Activated T-cell treated with anti-CD3 and anti-CD28 coated beads, Interleukin-2, amount 50 U/mL, for 24 hours (primary cell): ENCODE measurements around the gene HSPB3.

ENCODE experiments used
- DNase-seq: peaks from one replicate; pipeline ENCODE4 v3.0.0-alpha.2; 2020
- H3K27ac Mint-ChIP-seq: 2 replicates; pipeline ENCODE4 v1.8.0; 2020; ENCODE audit warnings: mild to moderate bottlenecking, mixed read lengths
- H3K27me3 Mint-ChIP-seq: 2 replicates; pipeline ENCODE4 v1.8.0; 2020; ENCODE audit warnings: mixed read lengths
- H3K36me3 Mint-ChIP-seq: 2 replicates; pipeline ENCODE4 v1.8.0; 2020; ENCODE audit warnings: low read depth, mixed read lengths
- H3K4me1 Mint-ChIP-seq: 2 replicates; pipeline ENCODE4 v1.8.0; 2020; ENCODE audit warnings: low read depth, mixed read lengths
- H3K4me3 Mint-ChIP-seq: 2 replicates; pipeline ENCODE4 v1.8.0; 2020; ENCODE audit warnings: mild to moderate bottlenecking, moderate library complexity, mixed read lengths
- H3K9me3 Mint-ChIP-seq: 2 replicates; pipeline ENCODE4 v1.8.0; 2020; ENCODE audit warnings: mixed read lengths

The HSPB3 gene

GRCh38 chr5:54443270-54443669 lies 12.2 kb upstream of the HSPB3 start:
- DNase-seq, result no peak
- H3K9me3 Mint-ChIP-seq, result no peaks in the 10 kb centered on the region
- no peaks in the 10 kb centered on the region for H3K27me3 Mint-ChIP-seq
- no peaks in the 10 kb centered on the region for H3K36me3 Mint-ChIP-seq
- H3K4me1 Mint-ChIP-seq, result peaks cover 17% of the 10 kb centered on the region
- no peak overlapping the region for H3K4me3 Mint-ChIP-seq
- no peak overlapping the region for H3K27ac Mint-ChIP-seq

GRCh38 chr5:54445691-54446378 lies 9.7 kb upstream of the HSPB3 start:
- no peak for DNase-seq
- H3K4me1 Mint-ChIP-seq, result peaks cover 3% of the 10 kb centered on the region
- no peaks in the 10 kb centered on the region for H3K9me3 Mint-ChIP-seq
- no peaks in the 10 kb centered on the region for H3K27me3 Mint-ChIP-seq
- no peak overlapping the region for H3K27ac Mint-ChIP-seq
- no peak overlapping the region for H3K4me3 Mint-ChIP-seq
- no peaks in the 10 kb centered on the region for H3K36me3 Mint-ChIP-seq

- Mint-ChIP-seq H3K4me1 (peaks cover 2% of the 10 kb centered on the region), H3K27ac (no peak overlapping the region), H3K4me3 (no peak overlapping the region), H3K9me3 (no peaks in the 10 kb centered on the region), H3K27me3 (no peaks in the 10 kb centered on the region), H3K36me3 (no peaks in the 10 kb centered on the region)
- no peak for DNase-seq
Measured at GRCh38 chr5:54446379-54446732, 9.1 kb upstream of the HSPB3 start.

- H3K27ac Mint-ChIP-seq, result no peak overlapping the region
- no peak overlapping the region for H3K4me3 Mint-ChIP-seq
- no peaks in the 10 kb centered on the region for H3K9me3 Mint-ChIP-seq
- H3K4me1 Mint-ChIP-seq, result no peaks in the 10 kb centered on the region
- H3K36me3 Mint-ChIP-seq, result no peaks in the 10 kb centered on the region
- no peak for DNase-seq
- peaks cover 4% of the 10 kb centered on the region for H3K27me3 Mint-ChIP-seq
Measured at GRCh38 chr5:54449923-54450322, 5.6 kb upstream of the HSPB3 start.

- H3K27ac Mint-ChIP-seq, result no peak overlapping the region
Measured at GRCh38 chr5:54450542-54450941, 5.0 kb upstream of the HSPB3 start.

GRCh38 chr5:54453046-54453445 lies 2.5 kb upstream of the HSPB3 start:
- Mint-ChIP-seq H3K36me3 (no peaks in the 10 kb centered on the region), H3K4me1 (no peaks in the 10 kb centered on the region), H3K4me3 (no peak overlapping the region), H3K27ac (no peak overlapping the region), H3K9me3 (no peaks in the 10 kb centered on the region), H3K27me3 (peaks cover 13% of the 10 kb centered on the region)
- DNase-seq, result no peak

More at GRCh38 chr5:54450542-54450941, 5.0 kb upstream of the HSPB3 start:
- peaks cover 8% of the 10 kb centered on the region for H3K27me3 Mint-ChIP-seq
- no peaks in the 10 kb centered on the region for H3K9me3 Mint-ChIP-seq
- H3K4me1 Mint-ChIP-seq, result no peaks in the 10 kb centered on the region
- no peak overlapping the region for H3K4me3 Mint-ChIP-seq
- no peaks in the 10 kb centered on the region for H3K36me3 Mint-ChIP-seq
- DNase-seq, result no peak

- no peak overlapping the region for H3K27ac Mint-ChIP-seq
- H3K4me3 Mint-ChIP-seq, result no peak overlapping the region
- no peaks in the 10 kb centered on the region for H3K36me3 Mint-ChIP-seq
- H3K4me1 Mint-ChIP-seq, result no peaks in the 10 kb centered on the region
- H3K9me3 Mint-ChIP-seq, result no peaks in the 10 kb centered on the region
- DNase-seq, result no peak
- H3K27me3 Mint-ChIP-seq, result peaks cover 20% of the 10 kb centered on the region
Measured at GRCh38 chr5:54454602-54455001, 897 bp upstream of the HSPB3 start.

GRCh38 chr5:54457094-54457862 lies 1.8 kb downstream of the HSPB3 start:
- H3K27me3 Mint-ChIP-seq, result peaks cover 27% of the 10 kb centered on the region
- H3K27ac Mint-ChIP-seq, result no peak overlapping the region
- no peaks in the 10 kb centered on the region for H3K4me1 Mint-ChIP-seq
- DNase-seq, result no peak
- no peak overlapping the region for H3K4me3 Mint-ChIP-seq
- peaks cover 13% of the 10 kb centered on the region for H3K9me3 Mint-ChIP-seq
- H3K36me3 Mint-ChIP-seq, result no peaks in the 10 kb centered on the region

GRCh38 chr5:54458221-54458620 lies 2.7 kb downstream of the HSPB3 start:
- Mint-ChIP-seq H3K27ac (no peak overlapping the region), H3K4me3 (no peak overlapping the region), H3K36me3 (no peaks in the 10 kb centered on the region), H3K27me3 (peaks cover 29% of the 10 kb centered on the region), H3K9me3 (peaks cover 17% of the 10 kb centered on the region), H3K4me1 (no peaks in the 10 kb centered on the region)
- DNase-seq, result no peak

- Mint-ChIP-seq H3K36me3 (no peaks in the 10 kb centered on the region), H3K27ac (no peak overlapping the region), H3K4me3 (no peak overlapping the region), H3K27me3 (peaks cover 27% of the 10 kb centered on the region), H3K9me3 (peaks cover 17% of the 10 kb centered on the region), H3K4me1 (no peaks in the 10 kb centered on the region)
- no peak for DNase-seq
Measured at GRCh38 chr5:54460181-54460919, 4.9 kb downstream of the HSPB3 start.

GRCh38 chr5:54462281-54462680 lies 6.8 kb downstream of the HSPB3 start:
- DNase-seq, result no peak
- peaks cover 20% of the 10 kb centered on the region for H3K27me3 Mint-ChIP-seq
- peaks cover 17% of the 10 kb centered on the region for H3K9me3 Mint-ChIP-seq
- H3K4me3 Mint-ChIP-seq, result no peak overlapping the region
- no peaks in the 10 kb centered on the region for H3K4me1 Mint-ChIP-seq
- no peak overlapping the region for H3K27ac Mint-ChIP-seq
- H3K36me3 Mint-ChIP-seq, result no peaks in the 10 kb centered on the region

GRCh38 chr5:54463713-54464112 lies 8.2 kb downstream of the HSPB3 start:
- DNase-seq, result no peak
- no peaks in the 10 kb centered on the region for H3K36me3 Mint-ChIP-seq
- H3K4me1 Mint-ChIP-seq, result no peaks in the 10 kb centered on the region
- H3K27me3 Mint-ChIP-seq, result peaks cover 17% of the 10 kb centered on the region
- H3K9me3 Mint-ChIP-seq, result peaks cover 17% of the 10 kb centered on the region
- H3K4me3 Mint-ChIP-seq, result no peak overlapping the region
- H3K27ac Mint-ChIP-seq, result no peak overlapping the region

GRCh38 chr5:54469622-54470021 lies 14.1 kb downstream of the HSPB3 start:
- H3K36me3 Mint-ChIP-seq, result no peaks in the 10 kb centered on the region
- H3K9me3 Mint-ChIP-seq, result no peaks in the 10 kb centered on the region
- H3K27me3 Mint-ChIP-seq, result no peaks in the 10 kb centered on the region
- H3K4me3 Mint-ChIP-seq, result no peak overlapping the region
- no peak for DNase-seq
- no peak overlapping the region for H3K27ac Mint-ChIP-seq
- H3K4me1 Mint-ChIP-seq, result peaks cover 6% of the 10 kb centered on the region

GRCh38 chr5:54470128-54470527 lies 14.6 kb downstream of the HSPB3 start:
- Mint-ChIP-seq H3K27me3 (no peaks in the 10 kb centered on the region), H3K36me3 (no peaks in the 10 kb centered on the region), H3K9me3 (no peaks in the 10 kb centered on the region), H3K4me1 (peaks cover 6% of the 10 kb centered on the region), H3K4me3 (no peak overlapping the region), H3K27ac (no peak overlapping the region)
- DNase-seq, result no peak

GRCh38 chr5:54470677-54471076 lies 15.2 kb downstream of the HSPB3 start:
- no peaks in the 10 kb centered on the region for H3K9me3 Mint-ChIP-seq
- no peak overlapping the region for H3K4me3 Mint-ChIP-seq
- no peaks in the 10 kb centered on the region for H3K36me3 Mint-ChIP-seq
- H3K27me3 Mint-ChIP-seq, result no peaks in the 10 kb centered on the region
- DNase-seq, result no peak
- H3K27ac Mint-ChIP-seq, result no peak overlapping the region
- H3K4me1 Mint-ChIP-seq, result peaks cover 6% of the 10 kb centered on the region
